NOMO-1 treated with DMSO at 0.1 percent for 48 hours (cell line): ENCODE measurements around the gene CSTPP1.
"Not testable (repeated sequence)": the region's sequence is repeated elsewhere in the genome, so short reads cannot be mapped to it uniquely, and the experiment has no call there.

Experiments used
- DNase-seq: peaks from one replicate; lab custom pipeline; 2025; ENCODE audit not compliant: unreplicated experiment; lab: John Stamatoyannopoulos, UW

The CSTPP1 gene

GRCh38 chr11:47087801-47088200 is 151.2 kb downstream of the CSTPP1 start:
- peak; percentile 3 for DNase-seq

GRCh38 chr11:47093541-47093940 is 157.0 kb downstream of the CSTPP1 start:
- DNase-seq, result no peak

- not testable (repeated sequence) for DNase-seq
Observed at GRCh38 chr11:47096871-47097270, 160.3 kb downstream of the CSTPP1 start.

- DNase-seq, result not testable (repeated sequence)
Observed at GRCh38 chr11:47098223-47098622, 161.7 kb downstream of the CSTPP1 start.

GRCh38 chr11:47099214-47099917 is 162.8 kb downstream of the CSTPP1 start:
- no peak for DNase-seq

- DNase-seq, result no peak
Observed at GRCh38 chr11:47099918-47100315, 163.4 kb downstream of the CSTPP1 start.

- no peak for DNase-seq
Observed at GRCh38 chr11:47101406-47101805, 164.8 kb downstream of the CSTPP1 start.

- DNase-seq, result no peak
Observed at GRCh38 chr11:47104261-47104950, 167.8 kb downstream of the CSTPP1 start.

- DNase-seq, result no peak
Observed at GRCh38 chr11:47105541-47105940, 169.0 kb downstream of the CSTPP1 start.

GRCh38 chr11:47105974-47106373 is 169.4 kb downstream of the CSTPP1 start:
- no peak for DNase-seq

- DNase-seq, result no peak
Observed at GRCh38 chr11:47106798-47107411, 170.3 kb downstream of the CSTPP1 start.

- no peak for DNase-seq
Observed at GRCh38 chr11:47107744-47108143, 171.2 kb downstream of the CSTPP1 start.

- no peak for DNase-seq
Observed at GRCh38 chr11:47108214-47108613, 171.7 kb downstream of the CSTPP1 start.

GRCh38 chr11:47109051-47109726 is 172.6 kb downstream of the CSTPP1 start:
- DNase-seq, result no peak

GRCh38 chr11:47109727-47110246 is 173.2 kb downstream of the CSTPP1 start:
- DNase-seq, result no peak

- no peak for DNase-seq
Observed at GRCh38 chr11:47111318-47111804, 174.8 kb downstream of the CSTPP1 start.

- DNase-seq, result not testable (repeated sequence)
Observed at GRCh38 chr11:47112941-47113340, 176.4 kb downstream of the CSTPP1 start.

- not testable (repeated sequence) for DNase-seq
Observed at GRCh38 chr11:47118958-47119688, 182.6 kb downstream of the CSTPP1 start.

- no peak for DNase-seq
Observed at GRCh38 chr11:47121056-47121455, 184.5 kb downstream of the CSTPP1 start.

- DNase-seq, result no peak
Observed at GRCh38 chr11:47121731-47122130, 185.2 kb downstream of the CSTPP1 start.
